NCI-H774 (cell line): Measurements from ENCODE around the gene GRM2.

Experiments
- DNase-seq: peaks from one replicate; lab custom pipeline; 2025; lab: John Stamatoyannopoulos, UW

Gene GRM2

DNA sequence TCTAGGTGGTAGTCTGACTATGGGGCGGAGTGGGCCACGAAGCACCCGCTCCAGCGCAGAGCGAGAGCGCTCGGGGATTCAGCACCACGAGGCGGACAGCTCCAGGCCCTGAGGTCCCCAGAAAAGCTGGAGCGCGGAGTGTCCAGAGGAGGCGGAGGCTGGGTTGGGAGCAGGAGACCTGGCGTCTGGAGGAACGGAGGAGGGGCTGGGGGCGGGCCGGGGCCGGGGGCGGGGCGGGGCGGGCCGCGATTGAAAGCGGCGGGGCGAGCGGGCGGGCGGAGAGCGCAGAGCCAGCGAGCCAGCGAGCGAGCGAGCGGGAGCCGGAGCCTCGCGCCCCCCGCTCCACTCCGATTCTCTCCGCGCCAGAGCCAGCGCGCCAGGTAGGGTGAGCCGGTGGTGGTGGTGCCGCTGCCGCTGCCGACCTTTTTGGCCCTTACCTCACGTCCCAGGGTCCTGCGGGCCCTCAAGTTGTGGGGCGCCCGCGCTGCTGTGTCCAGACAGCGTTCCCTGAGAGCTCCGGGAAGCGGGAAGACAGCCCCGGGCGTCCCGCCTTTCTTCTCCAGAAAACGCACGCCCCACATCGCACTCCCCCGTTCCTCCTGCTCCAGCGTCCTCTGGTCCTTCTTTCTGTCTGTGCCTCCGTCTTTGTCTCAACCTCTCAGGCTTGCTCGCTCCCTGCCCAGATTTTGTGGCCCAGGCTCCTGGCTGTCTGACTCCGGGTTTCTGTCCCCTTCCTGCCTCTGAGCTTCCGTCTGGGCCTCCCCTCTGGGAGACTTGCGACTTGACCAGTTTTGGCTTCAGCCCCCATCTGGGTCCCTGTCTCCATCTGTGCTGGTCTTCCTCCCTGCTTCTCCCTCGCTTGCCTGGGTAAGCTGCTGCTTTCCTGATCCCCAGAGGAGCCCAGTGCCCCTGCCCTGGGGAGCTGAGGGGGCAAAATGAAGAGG lies at the start of gene GRM2:
TSS of gene GRM2 (plus strand) at position 281 of the 944 bp plus-strand sequence. CDS start 1,916 bp downstream, outside the sequence.
- no peak for DNase-seq

DNA sequence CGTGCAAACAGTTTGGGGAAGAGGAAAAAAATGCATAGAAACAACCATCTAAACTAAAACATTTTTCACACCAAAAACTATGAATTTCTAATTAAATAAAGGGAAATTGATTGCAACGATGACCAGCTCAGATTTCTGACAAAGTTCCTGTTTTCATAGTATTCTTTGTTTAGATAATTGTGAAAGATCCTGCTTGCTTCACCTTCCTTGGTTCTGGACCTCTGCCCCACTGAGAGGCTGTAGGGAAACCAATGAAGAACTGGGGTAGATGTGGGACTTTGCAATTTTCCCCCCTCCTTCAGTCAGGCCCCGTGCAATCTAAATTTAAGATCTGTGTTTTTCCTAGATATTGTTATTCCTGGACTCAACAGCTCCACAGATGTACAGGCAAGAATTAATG lies 49.6 kb upstream of the GRM2 start:
- no peak for DNase-seq

DNA sequence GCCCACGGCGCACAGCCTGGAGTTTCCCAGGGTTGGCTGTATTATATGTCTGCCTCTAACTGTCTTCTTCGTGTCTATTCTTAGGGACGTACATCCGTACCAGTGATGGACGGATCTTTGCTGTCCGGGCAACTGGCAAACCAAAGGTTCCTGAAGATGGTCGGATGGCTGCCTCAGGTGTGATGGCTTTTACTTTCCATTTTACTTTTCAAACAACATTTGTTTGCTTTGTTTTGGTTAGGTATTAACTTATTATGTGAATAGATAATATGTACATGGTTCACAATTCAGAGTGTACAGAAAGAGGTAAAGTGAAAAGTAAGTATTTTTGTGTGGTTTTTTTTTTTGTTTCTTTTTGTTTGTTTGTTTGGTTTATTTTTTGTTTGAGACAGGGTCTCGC lies 46.9 kb upstream of the GRM2 start:
- DNase-seq: no peak

DNA sequence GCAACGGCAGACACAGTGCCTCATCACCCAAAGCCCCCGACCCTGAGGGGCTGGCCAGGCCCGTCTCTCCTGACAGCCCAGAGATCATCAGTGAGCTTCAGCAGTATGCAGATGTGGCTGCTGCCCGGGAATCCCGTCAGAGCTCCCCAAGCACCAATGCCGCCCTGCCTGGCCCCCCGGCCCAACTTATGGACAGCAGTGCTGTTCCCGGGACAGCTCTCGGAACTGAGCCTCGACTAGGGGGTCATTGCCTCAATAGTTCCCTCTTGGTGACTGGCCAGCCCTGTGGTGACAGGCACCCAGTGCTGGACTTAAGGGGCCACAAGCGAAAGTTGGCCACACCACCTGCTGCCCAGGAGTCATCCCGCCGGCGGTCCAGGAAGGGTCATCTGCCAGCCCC lies 44.4 kb upstream of the GRM2 start:
- no peak for DNase-seq

DNA sequence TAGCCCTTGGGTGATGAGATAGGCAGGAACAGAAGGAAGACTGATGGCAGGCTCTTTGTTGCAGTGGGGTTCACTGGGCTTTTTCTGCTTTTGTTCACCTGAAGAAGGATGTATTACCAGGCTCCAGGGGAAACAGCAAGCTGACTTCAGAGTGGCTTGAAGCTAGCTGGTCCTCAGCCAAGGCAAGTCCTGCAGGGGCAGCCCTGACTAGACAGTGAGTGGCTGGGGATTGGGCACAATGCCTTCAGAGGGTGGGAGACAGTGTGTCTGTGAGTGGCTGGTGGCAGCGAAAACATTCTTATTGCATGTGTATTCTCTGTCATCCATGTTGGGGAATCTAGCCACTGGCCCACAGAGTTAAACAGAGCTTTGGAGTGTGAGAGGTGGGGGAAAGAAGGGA lies 38.1 kb upstream of the GRM2 start:
- no peak for DNase-seq

DNA sequence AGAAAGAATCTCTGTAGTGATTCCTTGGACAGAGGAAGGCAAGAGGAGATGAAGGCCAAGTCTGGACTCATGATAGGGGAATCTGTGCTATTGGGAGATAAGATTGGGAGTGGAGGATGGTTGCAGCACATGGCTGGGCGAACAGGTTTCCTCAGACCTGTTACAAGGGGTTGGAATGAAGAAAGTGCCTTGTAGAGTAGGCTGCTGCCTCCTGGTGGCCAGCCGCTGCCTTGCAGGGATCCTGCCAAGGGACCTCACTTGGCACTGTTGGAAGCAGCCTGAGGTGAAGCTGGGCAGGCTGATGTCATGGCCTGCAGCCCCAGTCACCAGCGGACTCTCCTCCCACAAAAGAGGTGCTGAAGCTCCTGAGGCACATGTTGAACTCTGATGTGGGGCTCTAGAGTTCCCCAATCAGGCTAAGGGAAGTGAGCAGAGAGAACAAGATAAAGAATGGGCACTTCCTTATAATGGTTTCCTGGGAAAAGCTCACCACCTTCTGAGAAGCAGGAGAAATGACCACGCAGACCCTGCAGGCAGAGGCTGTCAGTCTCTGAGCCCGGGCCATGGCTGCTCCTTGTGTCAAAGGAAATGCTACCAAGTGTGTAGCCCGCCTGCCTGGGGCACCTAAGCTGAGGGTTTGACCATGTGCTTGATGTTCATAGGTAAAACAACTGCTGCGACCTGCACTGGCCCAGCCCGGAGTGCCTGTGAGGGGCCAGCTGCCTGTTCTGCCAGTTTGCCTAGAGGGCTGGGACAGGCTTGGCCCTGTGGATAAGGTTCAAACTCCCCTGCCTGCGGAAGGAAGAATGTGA lies 37.4 kb upstream of the GRM2 start:
- DNase-seq: peak; percentile 13

DNA sequence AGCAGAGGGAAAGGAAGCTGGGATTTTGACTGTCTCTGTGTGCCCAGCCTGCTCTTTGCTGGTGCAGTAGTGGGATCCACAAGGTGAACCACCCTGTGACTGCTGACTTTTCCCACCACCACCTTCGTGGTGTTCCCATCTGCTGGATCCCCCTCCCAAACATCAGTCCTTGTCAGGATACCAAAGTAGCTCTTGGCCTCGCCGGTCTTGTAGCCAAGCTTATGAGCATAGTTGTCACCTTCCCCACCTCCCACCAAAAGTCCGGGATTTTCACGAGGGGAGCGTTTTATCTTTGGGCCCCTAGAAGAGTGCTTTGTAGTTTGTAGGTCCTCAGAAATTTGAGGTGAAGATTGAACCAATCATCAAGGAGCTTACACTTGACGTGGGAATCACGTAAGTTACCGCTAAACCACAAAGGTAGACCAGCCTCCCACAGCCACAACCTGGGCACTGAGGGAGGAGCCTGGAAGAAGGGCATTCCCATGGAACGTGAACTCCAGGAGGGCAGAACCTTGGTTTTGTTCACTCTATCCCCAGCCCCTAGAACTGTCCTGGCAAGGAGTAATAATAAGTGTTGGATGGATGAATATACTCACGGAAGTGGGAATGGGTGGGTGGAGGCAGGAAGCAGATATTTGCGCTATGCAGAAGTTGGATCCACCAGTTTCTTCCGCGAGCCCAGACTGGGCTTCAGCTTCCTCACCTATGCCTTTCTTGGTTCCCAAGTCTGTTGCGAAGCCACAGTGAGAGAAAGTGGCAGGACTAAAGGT lies 36.6 kb upstream of the GRM2 start:
- no peak for DNase-seq

DNA sequence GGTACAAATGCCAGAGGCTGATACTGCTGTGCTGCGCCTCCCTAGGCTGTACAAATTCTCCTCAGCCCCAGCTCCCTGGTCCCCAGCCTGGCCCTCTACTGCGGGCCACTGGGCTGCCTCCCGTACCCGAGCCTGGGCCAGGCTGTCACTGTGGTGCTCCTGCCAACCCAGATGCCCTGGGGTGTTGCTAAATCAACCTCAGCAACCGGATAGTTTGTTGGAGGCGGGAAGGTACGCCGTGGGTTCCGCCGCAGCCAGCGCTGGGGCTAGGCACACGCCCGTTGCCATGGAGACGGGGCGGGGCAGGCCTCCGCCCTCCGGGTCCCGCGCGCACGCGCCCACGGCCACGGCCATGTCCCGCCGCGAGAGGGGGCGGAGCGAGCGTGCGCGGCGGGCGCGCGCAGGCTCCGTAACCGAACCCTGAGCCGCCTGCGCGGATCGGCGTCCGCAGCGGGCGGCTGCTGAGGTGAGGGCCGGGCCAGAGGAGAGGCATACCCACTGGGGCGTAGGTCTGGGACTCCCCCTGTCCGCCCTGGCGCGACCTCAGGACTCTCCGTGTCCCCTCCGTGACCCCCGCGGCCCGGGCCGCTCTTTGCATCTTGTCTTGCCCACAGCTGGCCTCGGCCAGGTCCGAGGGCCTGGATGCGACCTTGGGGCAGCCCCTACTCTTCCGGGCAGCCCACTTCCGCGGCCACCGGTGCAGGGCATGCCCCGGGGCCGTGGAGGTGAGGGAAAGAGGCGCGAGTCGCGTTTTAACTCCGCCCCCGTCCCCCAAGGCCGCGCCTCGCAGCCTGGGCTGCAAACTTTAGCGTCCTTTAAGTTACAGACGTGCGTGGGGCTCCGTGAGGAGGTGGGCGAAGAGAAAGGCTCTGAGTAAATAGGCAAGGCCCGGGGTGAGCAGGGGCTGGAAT lies 35.8 kb upstream of the GRM2 start, which contains the start of gene TEX264:
TSS of gene TEX264 (plus strand) at position 430 of the 911 bp plus-strand sequence. CDS start 3,053 bp downstream, outside the sequence.
- DNase-seq: peak; percentile 76

DNA sequence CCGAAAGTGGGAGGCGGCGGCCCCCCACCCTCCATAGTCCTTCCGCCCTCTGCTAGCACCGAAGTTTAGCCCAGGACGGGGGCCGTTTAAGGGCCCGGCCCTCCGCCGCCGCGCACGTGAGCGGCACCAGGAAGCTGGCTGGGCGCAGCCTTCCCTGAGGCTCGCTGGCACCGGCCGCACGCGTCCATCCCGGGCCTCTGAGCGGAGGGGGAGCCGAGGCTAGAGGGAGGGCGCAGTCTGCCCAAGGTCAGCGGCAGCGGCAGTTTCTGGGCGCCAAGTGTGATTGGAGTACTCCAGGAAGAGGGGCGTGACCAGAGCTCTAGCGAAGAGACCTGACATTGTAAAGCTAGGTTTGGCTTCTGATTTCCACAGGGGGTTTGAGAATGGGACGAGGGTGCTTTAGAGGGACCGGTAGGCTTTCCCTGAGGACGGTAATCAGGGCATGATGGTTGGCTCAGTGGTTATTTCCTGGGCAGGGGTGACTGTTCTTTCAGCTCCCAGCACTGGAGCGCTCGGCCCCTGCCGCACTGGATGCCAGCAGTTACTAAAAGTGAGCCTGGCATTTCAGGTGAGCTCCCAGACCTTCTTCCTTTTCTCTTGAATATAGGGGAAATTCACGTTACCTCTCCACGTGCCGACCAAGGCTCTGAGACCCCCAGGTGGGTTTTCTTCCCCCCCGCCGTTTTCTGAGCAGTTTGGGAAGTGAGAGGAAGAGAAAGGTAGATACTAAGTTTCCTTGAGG lies 35.0 kb upstream of the GRM2 start:
- DNase-seq: peak; percentile 14

DNA sequence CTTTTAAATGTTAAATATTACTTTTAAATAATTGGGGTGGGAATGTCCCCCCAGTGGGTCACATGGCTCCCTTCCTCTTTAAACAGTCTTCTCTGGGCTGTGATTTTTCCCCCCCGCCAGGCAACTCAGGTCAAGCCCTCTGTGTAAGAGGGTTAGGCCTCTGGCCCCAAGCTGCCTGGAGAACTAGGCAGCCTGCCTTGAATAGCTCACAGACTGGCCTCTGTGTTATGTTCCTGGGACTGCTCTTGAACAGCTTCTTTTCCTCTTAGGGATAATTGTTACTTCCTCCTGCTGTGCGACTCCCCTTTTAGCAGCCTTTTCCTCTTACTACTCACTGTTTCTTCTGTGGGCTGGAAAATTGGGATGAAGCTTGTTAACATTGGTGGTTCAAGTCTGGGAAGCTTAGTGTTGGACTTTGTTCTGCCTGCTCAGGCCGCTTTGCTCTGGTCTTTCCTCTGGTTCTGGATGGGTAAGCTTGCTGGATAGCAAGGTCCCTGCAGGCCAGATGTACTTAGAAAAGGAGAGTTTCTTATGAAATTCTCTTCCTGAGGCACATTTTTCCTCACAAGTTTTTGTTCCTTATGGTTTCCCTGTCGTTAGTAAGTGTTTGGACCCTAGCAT lies 33.6 kb upstream of the GRM2 start:
- DNase-seq: no peak

DNA sequence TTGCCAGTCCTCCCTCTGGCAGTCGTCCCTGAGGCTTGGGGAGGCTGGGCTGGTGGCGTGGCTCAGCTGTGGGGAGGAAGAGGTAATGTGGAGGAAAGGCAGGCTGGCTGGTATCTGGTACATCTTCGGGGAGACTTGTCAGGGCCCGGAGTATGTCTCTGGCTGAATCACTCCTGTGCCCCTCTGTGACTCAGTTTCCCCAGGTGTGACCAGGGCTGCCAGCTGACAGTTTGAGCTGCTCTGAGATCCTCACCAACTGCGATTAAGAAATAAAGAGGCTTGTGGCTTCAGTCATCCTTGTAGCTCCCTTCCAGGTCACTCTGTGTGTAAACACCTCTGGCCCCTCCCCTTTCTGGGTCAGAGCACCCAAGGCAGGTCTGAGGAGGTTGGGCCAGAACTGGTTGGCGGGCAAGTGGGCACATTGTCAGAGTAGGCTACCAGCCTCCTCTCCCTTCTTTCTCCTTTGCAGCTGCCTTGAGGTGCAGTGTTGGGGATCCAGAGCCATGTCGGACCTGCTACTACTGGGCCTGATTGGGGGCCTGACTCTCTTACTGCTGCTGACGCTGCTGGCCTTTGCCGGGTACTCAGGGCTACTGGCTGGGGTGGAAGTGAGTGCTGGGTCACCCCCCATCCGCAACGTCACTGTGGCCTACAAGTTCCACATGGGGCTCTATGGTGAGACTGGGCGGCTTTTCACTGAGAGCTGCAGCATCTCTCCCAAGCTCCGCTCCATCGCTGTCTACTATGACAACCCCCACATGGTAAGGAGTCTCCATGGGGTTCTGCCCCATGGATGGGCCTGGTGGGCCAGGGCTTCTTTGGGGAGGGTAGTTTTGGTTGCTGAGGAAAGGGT lies 32.8 kb upstream of the GRM2 start:
- DNase-seq: no peak

DNA sequence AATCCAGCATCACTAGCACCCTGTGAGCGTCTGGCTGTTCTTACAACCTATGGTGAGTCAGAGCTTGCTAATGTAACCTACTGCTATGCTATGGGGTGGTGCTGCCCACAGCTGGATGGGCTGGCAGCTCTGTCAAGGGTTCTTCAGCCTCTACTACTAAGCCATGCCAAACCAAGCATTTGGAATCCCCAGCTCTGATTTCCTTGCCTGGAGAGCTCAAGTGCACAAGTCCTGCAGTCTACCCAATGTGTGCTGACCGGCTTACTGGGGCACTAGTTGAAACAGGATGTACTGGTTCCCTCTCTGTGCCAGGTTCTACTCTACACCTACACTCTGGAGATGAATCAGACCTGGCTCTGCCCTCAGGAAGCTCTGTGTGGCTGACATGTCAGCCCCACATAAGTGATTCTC lies 31.7 kb upstream of the GRM2 start:
- DNase-seq: no peak

DNA sequence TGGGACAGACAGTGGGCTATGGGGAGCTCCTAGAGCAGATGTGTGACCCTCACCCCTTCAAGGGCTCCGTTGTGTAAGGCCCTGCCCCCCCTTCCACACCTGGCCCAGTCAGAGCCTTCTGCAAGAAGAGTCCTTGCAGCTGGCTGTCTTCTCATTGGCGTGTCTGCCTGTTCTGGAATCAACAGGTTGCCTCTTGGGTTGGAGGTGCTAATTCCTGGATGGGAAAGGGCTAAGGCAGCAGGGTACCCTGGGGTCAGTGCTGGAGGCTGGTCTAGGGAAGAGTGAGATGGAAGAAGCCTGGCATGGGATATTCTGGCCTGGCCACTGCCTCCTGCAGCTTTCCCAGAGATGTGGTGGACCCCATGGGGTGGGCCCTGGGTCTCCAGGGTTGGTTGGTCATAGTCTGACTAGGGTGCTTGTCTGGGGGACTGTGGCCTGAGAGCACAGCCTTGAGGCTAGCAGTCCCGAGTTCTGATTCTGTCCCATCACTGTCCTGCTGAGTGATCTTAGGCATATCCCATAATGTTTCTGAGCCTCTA lies 30.7 kb upstream of the GRM2 start:
- DNase-seq: no peak

DNA sequence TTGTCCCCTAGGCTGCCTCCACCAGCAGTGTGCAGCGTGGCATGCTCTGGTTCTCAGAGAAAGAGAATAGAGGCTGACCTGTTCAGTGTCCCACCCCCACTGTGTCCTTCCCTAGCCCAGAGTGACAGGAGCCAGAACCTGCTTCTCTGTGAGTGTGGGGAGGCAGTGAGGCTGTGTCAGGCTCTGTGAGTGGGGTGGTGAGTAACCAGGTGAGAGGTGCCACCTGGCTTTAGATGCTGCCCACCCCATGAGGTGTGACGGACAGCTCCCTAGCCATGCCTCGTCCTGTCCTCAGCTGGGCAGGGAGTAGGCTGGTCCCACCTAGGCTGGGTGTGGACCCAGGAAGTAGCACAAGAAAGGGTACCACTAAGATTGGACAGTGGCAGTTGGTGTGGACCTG lies 29.5 kb upstream of the GRM2 start:
- no peak for DNase-seq

DNA sequence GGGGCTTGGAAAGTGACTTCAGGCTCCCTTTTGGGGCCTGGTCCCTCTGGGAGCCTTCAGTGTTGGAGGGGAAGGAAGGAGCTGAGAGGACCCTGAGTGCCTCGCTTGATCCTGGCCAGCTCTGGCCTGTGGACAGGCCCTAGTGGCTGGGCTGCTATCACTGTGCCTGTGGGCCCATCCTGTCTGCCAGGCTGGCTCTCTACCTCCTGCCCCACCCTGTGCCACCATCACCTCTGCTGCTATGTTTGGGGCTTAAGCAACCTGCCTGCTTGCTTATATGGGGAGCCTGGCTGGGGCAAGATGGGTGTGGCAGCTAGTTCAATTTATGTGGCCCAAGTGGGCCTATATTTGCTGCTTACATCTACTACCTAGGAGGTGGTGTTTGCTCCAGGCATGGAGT lies 28.7 kb upstream of the GRM2 start:
- no peak for DNase-seq

DNA sequence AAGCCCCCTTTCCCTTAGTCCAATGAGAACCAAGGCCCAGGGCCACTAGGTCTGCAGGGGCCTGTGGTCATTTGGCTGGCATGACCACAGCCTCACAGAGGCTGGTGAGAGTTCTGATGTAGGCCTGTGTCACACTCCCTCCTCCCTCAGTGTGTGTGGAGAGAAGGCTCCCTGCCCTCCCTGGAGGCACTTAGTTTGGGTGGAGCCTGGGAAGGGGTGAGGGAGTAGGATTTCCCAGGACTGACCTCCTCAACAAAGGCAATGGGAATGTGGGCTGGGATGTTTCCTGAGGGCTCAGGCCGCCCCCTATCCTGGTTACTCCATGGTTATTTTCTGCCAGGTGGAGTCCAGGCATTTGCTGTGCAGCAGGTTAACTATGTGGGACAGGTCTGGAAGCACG lies 28.2 kb upstream of the GRM2 start:
- DNase-seq: no peak

DNA sequence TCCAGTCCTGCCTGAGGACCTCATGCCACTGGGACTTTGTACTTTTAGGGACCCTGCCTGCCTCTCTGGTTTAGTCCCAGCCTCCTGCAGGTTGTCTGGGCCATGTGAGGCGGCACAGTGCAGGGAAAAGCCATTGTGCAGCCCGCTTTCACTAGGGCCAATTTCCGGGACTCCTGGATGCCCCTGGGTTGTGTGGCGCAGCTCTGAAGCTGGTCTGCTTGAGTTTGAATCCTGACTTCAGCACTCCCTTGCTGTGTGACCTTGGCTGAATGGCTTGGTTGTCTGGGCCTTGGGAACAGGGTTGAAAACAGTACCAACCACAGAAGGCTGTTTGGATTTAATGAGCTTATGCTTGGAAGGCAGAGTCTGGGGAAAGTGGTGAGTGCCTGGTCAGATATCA lies 27.6 kb upstream of the GRM2 start:
- no peak for DNase-seq

DNA sequence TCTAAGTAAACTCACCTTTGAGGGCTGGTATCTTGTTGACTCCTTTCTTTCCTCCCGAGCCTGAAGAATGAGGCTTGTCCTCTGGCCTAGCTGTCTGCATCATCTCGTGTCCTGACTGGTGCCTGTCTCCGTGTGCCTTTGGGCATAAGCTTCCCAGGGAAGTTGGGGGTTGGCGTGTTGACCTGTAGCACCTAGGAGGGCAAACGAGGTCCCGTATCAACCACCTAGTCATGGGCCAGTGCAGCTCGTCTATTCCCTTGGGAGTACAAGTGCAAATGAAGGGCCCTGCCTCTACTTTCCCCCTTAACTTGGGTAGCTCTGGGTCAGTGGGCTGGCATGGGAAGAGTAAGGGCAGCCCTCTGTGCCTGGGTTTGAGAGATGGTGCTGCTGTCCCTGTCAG lies 27.1 kb upstream of the GRM2 start:
- no peak for DNase-seq

DNA sequence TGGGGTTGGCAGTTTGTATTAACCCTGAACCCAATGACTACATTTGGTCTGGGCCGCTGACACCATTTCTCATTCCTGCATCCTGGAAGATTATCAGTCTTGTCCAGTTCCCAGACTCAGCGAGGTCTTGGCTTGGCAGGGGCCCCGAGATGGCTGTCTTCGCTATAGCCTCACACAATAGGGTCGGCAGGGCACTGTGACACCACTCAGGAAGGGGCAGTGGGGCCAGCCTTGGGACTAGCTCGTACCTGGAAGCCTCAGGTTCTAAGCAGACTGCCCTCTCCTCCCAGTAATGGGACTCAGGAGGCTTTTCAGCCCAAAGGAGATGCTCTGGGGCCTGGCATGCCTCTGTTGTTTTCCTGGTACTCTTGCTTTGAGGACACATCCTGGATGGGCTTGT lies 26.7 kb upstream of the GRM2 start:
- DNase-seq: no peak
